ENCODE measurements around the gene LSM2. TPM values are rescaled to one million over a fixed set of nuclear protein-coding genes. Genes with fewer than 3 reads are reported as not detected.

The LSM2 gene
- total and polyA plus RNA-seq, 9 of the 15 experiments (the other 6 are each of a cell fraction or from before 2014, with no cell fraction given), result 154 to 407 (median 223) TPM

GRCh38 chr6:31834367-31835250 lies 27.8 kb upstream of the LSM2 start (continued):
- TF ChIP-seq FOXA1 (IDR thresholded peaks at IDR 0.05; ENCODE audit: borderline replicate concordance), result no peak
- no peak for TF ChIP-seq RBM34 (IDR thresholded peaks at IDR 0.05; ENCODE audit: borderline replicate concordance, insufficient read depth, low read length)
- no peak for TF ChIP-seq ZNF280A (IDR thresholded peaks at IDR 0.05; ENCODE audit: low read depth, partially characterized antibody)
- no peak; the same call in 1 of the 2 replicates for TF ChIP-seq ZSCAN29 (IDR thresholded peaks at IDR 0.05)
- no peak; the same call in none of the 2 replicates for TF ChIP-seq NCOA1 (IDR thresholded peaks at IDR 0.05; ENCODE audit: low read depth)
- TF ChIP-seq SREBF2 (CRISPR knock-in tag; IDR thresholded peaks at IDR 0.05), result peak; percentile 98; the same call in 1 of the 2 replicates
- peak; percentile 98 for TF ChIP-seq OTX1 (CRISPR knock-in tag; IDR thresholded peaks at IDR 0.05)
- no peak for TF ChIP-seq ZNF584 (CRISPR knock-in tag; IDR thresholded peaks at IDR 0.05; ENCODE audit: low read depth)
- no peak for TF ChIP-seq TAF9B (IDR thresholded peaks at IDR 0.05; ENCODE audit: partially characterized antibody)
- TF ChIP-seq PREB (CRISPR knock-in tag; IDR thresholded peaks at IDR 0.05), result peak; percentile 100
- TF ChIP-seq ZNF197 (CRISPR knock-in tag; IDR thresholded peaks at IDR 0.05; ENCODE audit: low read depth), result no peak
- TF ChIP-seq RBM22 (IDR thresholded peaks at IDR 0.05; ENCODE audit: low read depth, low read length, poor library complexity, severe bottlenecking), result peak; percentile 98
- TF ChIP-seq MCM5 (IDR thresholded peaks at IDR 0.05; ENCODE audit: low read depth), result no peak
- TF ChIP-seq HNRNPUL1 (IDR thresholded peaks at IDR 0.05; ENCODE audit: low read length), result no peak
- TF ChIP-seq ZNF696 (CRISPR knock-in tag; conservative IDR thresholded peaks at IDR 0.05), result peak; percentile 76; the same call in 1 of the 2 replicates
- peak; percentile 87 for TF ChIP-seq ATF7 (IDR thresholded peaks at IDR 0.05)
- peak; percentile 97 for TF ChIP-seq HDGF (IDR thresholded peaks at IDR 0.05)
- peak in 1 of 2 experiments; percentile 95; a peak in 2 of 4 replicates for TF ChIP-seq HDAC1 (IDR thresholded peaks at IDR 0.05)
- TF ChIP-seq TSC22D4 (tag; IDR thresholded peaks at IDR 0.05), result no peak
- peak; percentile 69 for TF ChIP-seq FOXP1 (CRISPR knock-in tag; IDR thresholded peaks at IDR 0.05)
- peak; percentile 96 for TF ChIP-seq LEF1 (IDR thresholded peaks at IDR 0.05)
- peak; percentile 97 for TF ChIP-seq ZBTB26 (CRISPR knock-in tag; IDR thresholded peaks at IDR 0.05)
- TF ChIP-seq ZNF586 (CRISPR knock-in tag; conservative IDR thresholded peaks at IDR 0.05), result peak; percentile 38; the same call in 1 of the 2 replicates
- TF ChIP-seq BCL6 (CRISPR knock-in tag; IDR thresholded peaks at IDR 0.05), result peak; percentile 71
- TF ChIP-seq HNRNPK (IDR thresholded peaks at IDR 0.05; ENCODE audit: low read depth, low read length, poor library complexity, severe bottlenecking), result peak; percentile 26
- no peak; the same call in 1 of the 2 replicates for TF ChIP-seq RFX5 (IDR thresholded peaks at IDR 0.05; ENCODE audit: low read depth, low read length)
- TF ChIP-seq CHD1 (IDR thresholded peaks at IDR 0.05; ENCODE audit: low read length), result peak; percentile 99
- TF ChIP-seq NFATC3 (IDR thresholded peaks at IDR 0.05), result no peak; the same call in 1 of the 2 replicates
